ENCODE results near the gene SSMEM1. TPM values are rescaled to one million over a fixed set of nuclear protein-coding genes. Genes with fewer than 3 reads are reported as not detected.

SSMEM1 gene
- total RNA-seq, 1 experiment from 2014 or later, result not detected

Other genes with a start within 250 kb of the SSMEM1 start
- 32.3 TPM for gene ZC3HC1, start 156.5 kb upstream of the SSMEM1 start, total RNA-seq (2021; ENCODE audit: unreplicated experiment)
- gene KLHDC10, start 137.3 kb upstream of the SSMEM1 start, total RNA-seq (2021; ENCODE audit: unreplicated experiment), result 26.7 TPM
- 32.3 TPM for gene TMEM209, start 2.5 kb upstream of the SSMEM1 start, total RNA-seq (2021; ENCODE audit: unreplicated experiment)
- gene CPA2, start 59.0 kb downstream of the SSMEM1 start, total RNA-seq (2021; ENCODE audit: unreplicated experiment), result 0.87 TPM
- 3.1 TPM for gene CPA4, start 85.3 kb downstream of the SSMEM1 start, total RNA-seq (2021; ENCODE audit: unreplicated experiment)
- gene CPA5, start 137.0 kb downstream of the SSMEM1 start, total RNA-seq (2021; ENCODE audit: unreplicated experiment), result not detected
- 7.6 TPM for gene CPA1, start 172.6 kb downstream of the SSMEM1 start, total RNA-seq (2021; ENCODE audit: unreplicated experiment)
- gene CEP41, start 233.2 kb downstream of the SSMEM1 start, total RNA-seq (2021; ENCODE audit: unreplicated experiment), result 13.2 TPM

Measured in Panc1 (cell line).